GM12878 (cell line): ENCODE data around the gene SLC44A4. TPM values are rescaled to one million over a fixed set of nuclear protein-coding genes. Genes with fewer than 3 reads are reported as not detected.
"Not testable (repeated sequence)": the region's sequence is repeated elsewhere in the genome, so short reads cannot be mapped to it uniquely, and the experiment has no call there.

Source experiments
- ATAC-seq: fragments of 200-7000 bp; cut with Tn5 transposase; 3 replicates; pipeline ENCODE4 v1.9.1; 2020; ENCODE audit warnings: mild to moderate bottlenecking, moderate library complexity
- BruUV-seq: library from RNA; stranded (reverse); fragments of 400-500 nt; replicated peaks from 2 replicates; lab custom pipeline; 2021; lab: Mats Ljungman, UMichigan
- CTCF ChIA-PET: fragments of 300-600 bp; sonication (Branson Sonifier 250); formaldehyde crosslinking; extraction: SDS; loops from one replicate; lab custom pipeline; 2021; ENCODE audit warnings: inconsistent platforms; lab: Yijun Ruan, JAX
- POLR2A ChIA-PET: fragments of 350-600 bp; formaldehyde crosslinking; extraction: SDS; loops from one replicate; lab custom pipeline; 2021; ENCODE audit warnings: inconsistent platforms; lab: Charles Lee
- RAD21 ChIA-PET: fragments of 300-600 bp; sonication (Branson Sonifier 250); formaldehyde crosslinking; loops from one replicate; lab custom pipeline; 2023; ENCODE audit warnings: antibody characterized with exemption; ENCODE audit not compliant: unreplicated experiment; lab: Charles Lee
- SMC1A ChIA-PET: fragments of 300-600 bp; sonication (Branson Sonifier 250); formaldehyde crosslinking; loops from one replicate; lab custom pipeline; 2023; ENCODE audit not compliant: unreplicated experiment, uncharacterized antibody; lab: Charles Lee
- DNase-seq: peaks from one replicate; pipeline ENCODE4 v3.0.0-alpha.2; 2011; ENCODE audit warnings: low read depth, low spot score
- FAIRE-seq: peaks from 3 replicates; lab custom pipeline; 2011; peaks lifted over from hg19 to GRCh38; lab: Jason Lieb, UNC
- H2AFZ ChIP-seq: 2 replicates; pipeline ENCODE4 v1.6.0; 2011; ENCODE audit warnings: low read depth, low read length, control low read depth; ENCODE audit not compliant: control insufficient read depth
- H3K27ac ChIP-seq: 2 replicates; pipeline ENCODE4 v1.5.1; 2011; ENCODE audit warnings: control low read depth; ENCODE audit not compliant: control insufficient read depth, insufficient read depth
- H3K27me3 ChIP-seq, 2 experiments: replicated peaks in 1 of 2; 2 replicates each; pipeline versions ENCODE4 v1.6.0 to v1.6.1; 2011; ENCODE audit warnings: low read length in 1 of 2; ENCODE audit not compliant: control insufficient read depth in 2 of 2, insufficient read depth in 2 of 2
- H3K36me3 ChIP-seq, 2 experiments: 2 replicates each; pipeline ENCODE4 v1.5.1; 2011; ENCODE audit warnings: low read length in 1 of 2; ENCODE audit not compliant: control insufficient read depth in 2 of 2, insufficient read depth in 2 of 2
- H3K4me1 ChIP-seq: 2 replicates; pipeline ENCODE4 v1.6.1; 2011; ENCODE audit warnings: mild to moderate bottlenecking, low read length, moderate library complexity, mixed read lengths; ENCODE audit not compliant: control insufficient read depth, insufficient read depth
- H3K4me2 ChIP-seq: 2 replicates; pipeline ENCODE4 v1.6.0; 2011; ENCODE audit warnings: control low read depth; ENCODE audit not compliant: control insufficient read depth, insufficient read depth
- H3K4me3 ChIP-seq: fragments of 200-600 bp; sonication (generic); 2 replicates; pipeline ENCODE4 v1.5.1; 2016
- H3K79me2 ChIP-seq: 2 replicates; pipeline ENCODE4 v1.6.0; 2011; ENCODE audit warnings: low read length; ENCODE audit not compliant: control insufficient read depth, insufficient read depth
- H3K9ac ChIP-seq: 2 replicates; pipeline ENCODE4 v1.8.0; 2011; ENCODE audit warnings: low read length, control low read depth, mixed read lengths; ENCODE audit not compliant: control insufficient read depth, insufficient read depth
- H3K9me3 ChIP-seq: replicated peaks from 3 replicates; pipeline ENCODE4 v1.5.1; 2011; ENCODE audit warnings: mild to moderate bottlenecking, low read length; ENCODE audit not compliant: control insufficient read depth, insufficient read depth
- H4K20me1 ChIP-seq: 2 replicates; pipeline ENCODE4 v1.6.0; 2011; ENCODE audit not compliant: control insufficient read depth, insufficient read depth
- MLLT1 ChIP-seq: fragments of 450-650 bp; IDR thresholded peaks from 2 replicates; pipeline ENCODE4 v1.6.1; 2016; ENCODE audit warnings: mild to moderate bottlenecking
- ZBTB11 ChIP-seq: fragments of 450-650 bp; formaldehyde crosslinking; IDR thresholded peaks from 2 replicates; pipeline ENCODE4 v1.5.0; 2022; ENCODE audit warnings: mild to moderate bottlenecking, missing genetic modification characterization
- ZBTB4 ChIP-seq: fragments of 450-650 bp; formaldehyde crosslinking; IDR thresholded peaks from 2 replicates; pipeline ENCODE4 v1.4.0; 2022; ENCODE audit warnings: mild to moderate bottlenecking, moderate library complexity
- WGBS: methylation state at CpG from one replicate; pipeline ENCODE4 v1.1.6; 2016; ENCODE audit warnings: low lambda C conversion rate; ENCODE audit not compliant: insufficient replicate concordance, insufficient coverage; ENCODE audit errors: missing lambda C conversion rate; 5-methylcytosine and 5-hydroxymethylcytosine counted together
- in situ Hi-C: fragments of 300-500 bp; cut with MboI; formaldehyde crosslinking; loops from 9 replicates; pipeline ENCODE4 v1.14.3; 2018; ENCODE audit warnings: mixed read lengths
- intact Hi-C: fragments of 100-400 bp; cut with micrococcal nuclease; formaldehyde crosslinking; loops from one replicate; pipeline ENCODE4 v1.14.2; 2022; ENCODE audit not compliant: unreplicated experiment
- polyA plus RNA-seq, 11 experiments: library from polyadenylated mRNA; depleted of rRNA in 4 of 11; unstranded in 6 of 11; stranded (reverse) in 5 of 11; fragments of >200 nt; fragmentation: Nextera tagmentation in 4 of 11; fragmentation: Illumina TruSeq in 1 of 11; extraction: Ambion mirVana in 4 of 11; extraction: Trizol in 1 of 11; gene quantifications; 1 replicate in 1 of 11; 2 replicates in 10 of 11; pipeline versions ENCODE4 v1.2.1 to v1.2.3, GENCODE V29; 2011 to 2016; ENCODE audit warnings: inconsistent platforms in 2 of 11, missing spikeins in 2 of 11, low read depth in 1 of 11
- total RNA-seq, 4 experiments: library from RNA; depleted of rRNA in 3 of 4; stranded (reverse); fragments of >200 nt in 3 of 4; fragmentation: Illumina TruSeq in 1 of 4; extraction: Trizol in 1 of 4; gene quantifications; 2 replicates each; pipeline versions ENCODE4 v1.2.1 to v1.2.3, GENCODE V29; 2013 to 2021

Gene SLC44A4
- total and polyA plus RNA-seq, 10 of the 15 experiments (the other 5 are each of a cell fraction or from before 2014, with no cell fraction given): 0.04 to 0.24 (median 0.15) TPM; not detected in 3

- DNase-seq, FAIRE-seq, in situ Hi-C loops, H3K36me3 ChIP-seq, ATAC-seq, H3K9me3 ChIP-seq, H3K79me2 ChIP-seq, BruUV-seq, H3K27me3 ChIP-seq, H3K9ac ChIP-seq, H3K27ac ChIP-seq, H2AFZ ChIP-seq, intact Hi-C loops, H4K20me1 ChIP-seq: not testable (repeated sequence)
- SMC1A ChIA-PET: interaction anchor here (1.0 to 1.5 kb wide), 4 partner anchors 12 to 44 kb away, joined by 3 to 9 read pairs (median 4); partner anchors contain the start of gene LSM2
- Histone ChIP-seq H3K4me2 (peak overlapping the region; percentile 60), H3K4me1 (peaks cover 19% of the 10 kb centered on the region), H3K4me3 (peak overlapping the region; percentile 52; the same call in 1 of the 2 replicates)
- TF ChIP-seq ZBTB4 (CRISPR knock-in tag) (peak; percentile 63; the same call in 1 of the 2 replicates), MLLT1 (0 out of 2 replicates have a peak, but pooled peaks have one; percentile 4), ZBTB11 (CRISPR knock-in tag) (0 out of 2 replicates have a peak, but pooled peaks have one; percentile 29)
- 63% methylated on average over 8 of the region's 8 CpGs for WGBS
- RAD21 ChIA-PET: interaction anchor here (1.0 to 1.5 kb wide), 3 partner anchors 9 to 12 kb away, joined by 3 to 5 read pairs (median 3); partner anchors contain the start of gene LSM2
- POLR2A ChIA-PET: interaction anchor here (0.6 to 11.3 kb wide), 3 partner anchors 11 to 611 kb away, joined by 4 to 158 read pairs (median 5); partner anchors contain the start of genes CLIC1, LSM2 and MSH5
- CTCF ChIA-PET: interaction anchor here (1.4 to 1.9 kb wide), 2 partner anchors 27 to 88 kb away, joined by 5 to 6 read pairs; partner anchors contain the start of gene DDAH2
Measured at GRCh38 chr6:31817929-31818511, 60.8 kb downstream of the SLC44A4 start.
